Measurements from ENCODE around the gene SOCS7. TPM values are rescaled to one million over a fixed set of nuclear protein-coding genes. Genes with fewer than 3 reads are reported as not detected.

The SOCS7 gene
- total and polyA plus RNA-seq, 2 experiments from 2014 or later = 5.0 to 29.2 TPM

GRCh38 chr17:38447502-38448085 lies 96.0 kb downstream of the SOCS7 start (continued):
- TF ChIP-seq CTCF (conservative IDR thresholded peaks at IDR 0.05; ENCODE audit: low read depth in 2 of 2) = no peak

GRCh38 chr17:38448208-38448771 lies 96.6 kb downstream of the SOCS7 start:
- peaks cover 41% of the 10 kb centered on the region for H3K27me3 Mint-ChIP-seq (ENCODE audit: insufficient read depth, low read depth, poor library complexity)
- DNase-seq (ENCODE audit: low spot score) (no peak), ATAC-seq (no peak)
- H3K36me3 Mint-ChIP-seq (ENCODE audit: low read depth) = peaks cover 22% of the 10 kb centered on the region
- Histone ChIP-seq H3K27ac (ENCODE audit: low read depth) (peak overlapping the region; percentile 84), H3K4me1 (ENCODE audit: insufficient read depth) (peaks cover 58% of the 10 kb centered on the region), H3K79me2 (replicated peaks; ENCODE audit: insufficient read depth) (peaks cover 63% of the 10 kb centered on the region), H3F3A (replicated peaks; ENCODE audit: low read depth) (peaks cover 38% of the 10 kb centered on the region), H3K4me3 (no peak overlapping the region), H3K36me3 (ENCODE audit: insufficient read depth) (no peaks in the 10 kb centered on the region), H3K4me2 (peak overlapping the region; percentile 58), H2AFZ (no peak overlapping the region), H4K20me1 (replicated peaks; ENCODE audit: insufficient read depth) (no peaks in the 10 kb centered on the region), H3K27me3 (ENCODE audit: insufficient read depth) (no peaks in the 10 kb centered on the region), H3K9me2 (ENCODE audit: insufficient read depth) (no peaks in the 10 kb centered on the region)
- peak overlapping the region; percentile 62; the same call in 1 of the 2 replicates for H3K27ac Mint-ChIP-seq
- peaks cover 55% of the 10 kb centered on the region for H3K4me1 Mint-ChIP-seq
- H3K4me3 Mint-ChIP-seq = no peak overlapping the region
- peaks cover 1% of the 10 kb centered on the region; the same call in 2 of the 3 replicates for H3K9me3 Mint-ChIP-seq
- no peak for TF ChIP-seq NANOG (IDR thresholded peaks at IDR 0.05; ENCODE audit: borderline replicate concordance)
- TF ChIP-seq ZNF331 (CRISPR knock-in tag; IDR thresholded peaks at IDR 0.05; ENCODE audit: low read depth) = no peak
- no peak for TF ChIP-seq JUNB (IDR thresholded peaks at IDR 0.05; ENCODE audit: unreplicated experiment)
- no peak for TF ChIP-seq ZNF114 (CRISPR knock-in tag; IDR thresholded peaks at IDR 0.05)
- TF ChIP-seq REST (IDR thresholded peaks at IDR 0.05; ENCODE audit: unreplicated experiment) = no peak
- no peak for TF ChIP-seq ZNF462 (CRISPR knock-in tag; IDR thresholded peaks at IDR 0.05)
- TF ChIP-seq EZH2 (IDR thresholded peaks at IDR 0.05; ENCODE audit: low read depth, unreplicated experiment) = no peak
- no peak for TF ChIP-seq STAT1 (IDR thresholded peaks at IDR 0.05; ENCODE audit: unreplicated experiment)
- no peak for TF ChIP-seq CTCF (conservative IDR thresholded peaks at IDR 0.05; ENCODE audit: low read depth in 2 of 2)
- no peak for TF ChIP-seq POLR2AphosphoS5 (IDR thresholded peaks at IDR 0.05; ENCODE audit: low read depth)
